DMS153 (cell line): ENCODE results near the gene SLC7A9.
"Not testable (repeated sequence)": the region's sequence is repeated elsewhere in the genome, so short reads cannot be mapped to it uniquely, and the experiment has no call there.

ENCODE experiments used
- DNase-seq: peaks from one replicate; lab custom pipeline; 2025; lab: John Stamatoyannopoulos, UW

SLC7A9 gene

DNA sequence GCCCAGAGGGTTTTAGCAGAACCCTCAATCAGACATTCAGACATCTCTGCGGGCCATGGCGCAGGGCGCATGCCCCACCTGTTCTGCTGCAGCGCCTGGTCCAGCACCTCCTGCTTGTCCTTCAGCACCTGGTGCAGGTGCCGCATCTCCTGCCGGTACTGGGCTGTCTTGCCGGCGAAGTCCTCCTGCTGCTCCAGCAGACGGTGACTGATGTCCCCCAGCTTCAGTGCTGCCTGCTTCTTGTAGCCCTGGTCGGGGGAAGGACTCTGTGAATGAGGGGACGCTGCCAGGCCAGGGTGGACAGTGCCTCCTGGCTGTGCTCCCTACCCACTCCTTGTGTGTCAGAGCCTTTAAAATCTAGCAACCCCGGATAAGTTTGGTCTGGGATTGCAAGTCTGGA is 12.2 kb upstream of the SLC7A9 start:
- DNase-seq, result no peak

DNA sequence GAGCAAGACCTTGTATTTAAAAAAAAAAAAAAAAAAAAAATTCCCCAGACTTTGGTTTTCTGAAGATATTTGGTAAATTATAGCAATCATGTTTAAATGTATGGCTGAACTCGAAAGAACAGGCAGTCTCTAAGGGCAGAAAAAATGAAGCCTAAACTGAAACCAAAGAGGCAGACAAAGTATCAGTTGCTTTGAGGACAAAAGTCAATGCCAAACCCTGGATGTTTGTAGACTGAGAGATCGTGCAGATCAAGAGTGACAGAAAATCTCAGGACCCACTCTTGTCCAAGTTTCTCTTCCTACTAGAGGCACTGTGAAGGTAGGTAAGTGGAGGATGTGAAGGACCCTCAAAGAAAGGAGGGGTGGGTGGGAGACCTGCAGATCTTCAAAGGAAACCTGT is 11.1 kb upstream of the SLC7A9 start:
- no peak for DNase-seq

DNA sequence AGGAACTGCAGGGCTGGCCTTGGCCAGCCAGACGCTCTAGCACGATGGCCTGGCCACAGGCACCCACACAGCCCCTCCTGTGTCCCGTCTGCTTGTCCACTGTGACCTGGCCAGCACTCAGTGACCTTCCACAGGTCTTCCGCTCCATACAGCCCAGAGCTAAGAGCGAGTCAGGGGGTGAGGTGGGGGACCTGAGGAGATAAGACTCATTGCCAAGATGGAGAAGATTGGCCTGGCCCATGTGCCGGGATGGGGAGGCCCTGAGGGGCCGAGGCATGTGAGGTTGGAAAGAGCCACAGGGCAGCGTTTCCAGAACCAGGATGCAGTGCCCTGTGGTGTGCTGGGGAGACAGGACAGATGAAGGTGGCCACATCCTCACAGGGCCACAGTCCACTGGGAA is 10.2 kb upstream of the SLC7A9 start:
- no peak for DNase-seq

DNA sequence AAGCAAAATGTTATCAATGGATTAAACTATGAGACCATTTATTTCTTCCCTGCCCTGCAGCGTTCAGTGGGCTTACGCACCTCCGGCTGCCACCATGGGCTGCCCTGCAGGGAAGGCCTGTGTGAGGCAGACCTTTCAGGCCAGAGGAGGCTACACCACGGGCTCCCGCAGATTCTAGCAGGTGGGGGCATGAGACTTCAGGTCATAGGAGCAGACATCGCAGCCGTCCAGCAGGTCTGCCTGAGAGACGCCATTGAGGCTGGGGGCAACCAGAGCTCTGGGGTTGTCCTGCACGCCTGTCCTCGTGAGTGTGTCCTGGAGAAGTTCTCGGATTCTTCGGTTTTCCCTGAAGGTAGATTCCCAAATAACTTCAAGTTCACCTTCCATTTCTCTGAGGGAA is 9.4 kb upstream of the SLC7A9 start:
- DNase-seq, result no peak

DNA sequence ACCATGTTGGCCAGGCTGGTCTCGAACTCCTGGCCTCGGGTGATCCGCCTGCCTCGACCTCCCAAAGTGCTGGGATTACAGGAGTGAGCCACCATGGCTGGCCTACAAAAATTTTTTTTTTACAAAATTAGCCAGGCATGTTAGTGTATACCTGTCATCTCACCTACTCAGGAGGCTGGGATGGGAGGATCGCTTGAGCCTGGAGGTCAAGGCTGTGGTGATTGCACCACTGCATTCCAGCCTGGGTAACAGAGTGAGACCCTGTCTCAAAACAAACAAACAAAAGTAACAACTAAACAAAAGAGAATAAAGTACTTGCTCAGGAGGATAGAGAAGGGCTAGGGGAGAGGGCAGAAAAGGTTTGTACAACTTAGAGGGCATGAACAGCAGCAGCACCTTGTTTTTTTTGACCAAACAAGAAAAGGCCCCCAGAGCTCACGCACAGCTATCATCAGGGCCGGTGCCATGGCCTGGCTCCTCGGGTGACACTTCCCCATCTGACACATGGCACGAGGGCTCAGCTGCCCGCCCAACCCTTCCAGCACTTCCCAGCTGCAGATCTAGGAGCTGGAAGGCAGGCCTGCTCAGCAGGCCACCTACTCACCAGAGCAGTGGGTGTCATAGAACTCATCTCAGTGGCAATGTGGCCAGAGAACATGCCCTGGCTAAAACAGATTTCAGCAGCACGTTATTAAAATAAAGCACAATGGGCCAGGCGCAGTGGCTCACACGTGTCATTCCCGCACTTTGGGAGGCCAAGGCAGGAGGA is 8.6 kb upstream of the SLC7A9 start:
- DNase-seq, result no peak

DNA sequence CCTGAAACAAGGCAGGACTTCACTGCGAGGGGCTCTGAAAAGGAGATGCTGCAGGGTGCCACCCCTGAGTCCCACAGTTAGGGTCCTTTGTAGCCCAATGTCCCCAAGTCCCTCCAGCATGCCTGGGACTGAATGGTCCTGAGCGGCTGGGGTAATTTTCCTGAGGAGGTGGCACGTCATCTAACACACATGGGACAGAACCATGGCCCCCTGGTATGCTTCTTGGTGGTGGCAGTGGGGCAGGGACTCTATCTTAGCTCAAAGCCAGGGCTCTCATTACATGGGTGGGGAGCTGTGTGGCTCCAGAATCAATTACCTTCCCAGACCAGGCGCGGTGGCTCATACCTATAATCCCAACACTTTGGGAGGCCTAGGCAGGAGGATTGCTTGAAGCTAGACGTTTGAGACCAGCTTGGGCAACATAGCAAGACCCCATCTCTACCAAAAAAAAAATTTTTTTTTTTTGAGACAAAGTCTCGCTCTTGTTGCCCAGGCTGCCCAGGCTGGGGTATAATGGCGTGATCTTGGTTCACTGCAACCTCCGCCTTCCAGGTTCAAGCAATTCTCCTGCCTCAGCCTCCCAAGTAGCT is 7.9 kb upstream of the SLC7A9 start:
- no peak for DNase-seq

DNA sequence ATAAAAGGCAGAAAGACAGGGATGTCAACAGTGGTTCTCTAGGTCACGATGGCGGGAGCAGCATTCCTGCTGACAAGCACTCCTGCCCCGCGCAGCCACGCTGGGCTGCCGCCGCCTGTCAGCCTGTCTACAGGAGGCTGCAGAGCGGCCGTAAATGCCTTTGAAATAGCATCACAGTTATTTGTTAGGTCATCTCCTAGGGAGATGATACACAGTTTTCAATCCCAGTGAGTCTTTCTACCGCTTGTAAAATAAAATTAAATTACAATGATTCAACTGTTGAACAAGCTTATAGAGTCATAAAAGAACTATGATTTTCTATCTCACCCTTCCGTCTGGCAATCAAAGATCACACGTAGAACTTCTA is 7.3 kb upstream of the SLC7A9 start:
- DNase-seq, result no peak

DNA sequence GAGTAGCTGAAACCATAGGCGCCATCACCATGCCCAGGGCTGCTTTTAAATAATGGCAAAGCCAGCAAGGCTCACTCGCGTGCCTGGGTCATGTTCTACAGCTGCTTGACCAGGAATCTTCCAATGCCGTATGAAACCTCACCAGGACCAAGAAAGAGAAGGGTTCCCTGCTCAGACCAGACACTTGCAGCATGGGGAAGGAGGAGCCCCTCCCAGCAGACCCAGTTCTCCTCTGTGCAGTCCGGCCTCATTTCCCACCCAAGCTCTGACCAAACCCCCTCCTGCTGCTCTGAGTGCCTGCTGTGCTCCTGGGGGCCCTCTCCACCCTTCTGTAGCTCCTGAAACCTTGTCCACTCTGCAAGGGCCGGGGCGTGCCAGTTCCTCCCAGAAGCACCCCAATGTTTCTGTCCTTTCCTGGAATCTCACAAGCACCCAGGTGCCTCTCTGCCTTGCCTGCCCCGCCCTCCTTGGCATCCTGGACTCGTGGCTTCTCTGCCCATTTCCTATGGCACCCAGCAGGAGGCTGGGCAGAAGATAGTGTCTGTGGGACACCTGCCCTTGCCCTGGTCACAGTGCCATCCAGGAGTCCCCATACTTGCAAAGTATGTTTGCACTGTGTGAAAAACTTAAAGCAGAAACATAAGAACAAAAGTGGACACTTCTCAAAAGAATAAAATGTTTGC is 6.8 kb upstream of the SLC7A9 start:
- DNase-seq, result no peak

DNA sequence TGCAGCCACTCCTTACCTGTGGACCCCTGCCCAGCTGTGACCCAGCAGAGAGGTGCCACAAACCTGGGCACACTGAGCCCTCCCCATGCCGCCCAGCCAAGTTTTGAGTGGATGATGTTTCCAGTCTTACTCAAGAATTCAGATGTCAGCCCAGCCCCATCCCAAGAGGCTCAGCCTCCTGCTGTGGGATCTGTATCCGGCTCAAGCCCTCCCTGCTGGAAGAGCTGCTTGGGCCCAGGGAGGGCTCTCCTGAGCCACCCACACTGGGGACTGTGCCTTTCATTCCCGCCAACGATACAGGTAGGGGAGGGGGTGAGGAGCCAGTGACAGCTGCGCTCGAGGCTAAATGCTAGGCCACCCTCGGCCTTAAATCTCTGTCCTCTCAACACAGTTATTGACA is 5.9 kb upstream of the SLC7A9 start:
- DNase-seq, result no peak

DNA sequence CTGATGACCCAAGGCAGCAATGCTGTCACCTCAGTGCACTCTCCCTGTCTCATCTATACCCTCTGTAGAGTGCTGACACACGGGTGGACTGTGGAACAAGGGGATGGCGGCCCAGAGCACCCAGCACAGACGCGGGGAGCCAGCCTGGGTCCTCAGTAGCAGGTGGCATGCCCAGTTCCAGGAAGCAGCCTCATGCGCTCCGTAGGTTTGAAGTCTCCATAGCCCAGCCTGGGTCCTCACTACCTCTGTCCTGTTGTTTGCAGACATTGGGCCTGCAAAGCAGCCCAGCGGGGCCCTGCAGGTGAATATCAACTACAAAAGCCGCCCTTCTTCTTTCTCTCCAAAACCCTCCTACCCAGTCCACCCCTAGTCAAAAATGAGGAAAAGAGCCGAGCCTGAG is 5.0 kb upstream of the SLC7A9 start:
- DNase-seq, result no peak

DNA sequence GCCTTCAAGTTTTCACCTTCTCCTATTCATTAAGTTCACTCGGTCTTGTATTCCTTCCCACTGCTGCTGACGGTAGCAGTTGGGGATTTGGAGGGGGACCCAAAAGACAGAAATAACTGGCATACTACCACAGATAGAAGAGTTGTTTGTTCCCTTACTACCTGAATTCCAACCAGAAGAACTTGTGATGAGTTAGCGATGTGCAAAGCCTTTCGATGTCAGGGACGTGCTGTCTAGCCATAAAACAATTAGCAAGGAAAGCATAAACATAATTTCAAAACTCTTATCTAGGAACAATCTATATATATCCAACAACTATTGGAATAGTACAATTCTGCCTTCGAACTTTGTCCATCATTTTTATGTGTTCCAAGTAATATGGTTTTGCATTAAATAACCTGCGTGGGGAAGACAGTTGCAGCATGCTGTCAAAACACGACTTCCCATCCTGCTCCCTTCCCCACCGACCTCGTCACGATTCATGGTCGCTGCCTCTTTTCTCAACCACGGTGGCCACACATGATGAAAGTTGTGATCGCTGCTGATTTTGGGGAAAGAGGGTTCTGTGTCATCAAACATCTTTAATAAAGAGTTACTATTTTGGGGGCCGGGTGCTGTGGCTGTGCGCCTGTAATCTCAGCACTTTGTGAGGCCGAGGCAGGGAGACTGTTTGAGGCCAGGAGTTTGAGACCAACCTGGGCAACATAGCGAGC is 3.8 kb upstream of the SLC7A9 start:
- no peak for DNase-seq

DNA sequence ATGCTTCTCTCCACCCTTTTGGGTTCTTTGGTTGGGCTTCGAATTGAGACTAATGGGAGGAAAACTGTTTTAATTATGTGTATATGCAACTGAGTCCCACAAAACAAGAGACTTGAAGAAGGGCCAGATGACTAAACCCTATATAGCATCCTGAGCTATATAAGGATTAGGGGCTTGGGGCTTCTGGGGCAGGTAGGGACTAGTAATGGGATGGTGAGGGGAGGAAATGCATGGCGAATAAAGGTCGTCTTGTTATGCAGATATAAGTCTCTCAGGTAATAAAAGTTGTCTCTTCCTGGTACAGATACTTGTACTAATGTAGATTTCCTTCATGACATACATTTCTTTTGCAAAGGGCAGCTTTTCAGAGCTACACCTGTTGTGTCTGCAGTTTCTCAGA is 2.8 kb upstream of the SLC7A9 start:
- no peak for DNase-seq

DNA sequence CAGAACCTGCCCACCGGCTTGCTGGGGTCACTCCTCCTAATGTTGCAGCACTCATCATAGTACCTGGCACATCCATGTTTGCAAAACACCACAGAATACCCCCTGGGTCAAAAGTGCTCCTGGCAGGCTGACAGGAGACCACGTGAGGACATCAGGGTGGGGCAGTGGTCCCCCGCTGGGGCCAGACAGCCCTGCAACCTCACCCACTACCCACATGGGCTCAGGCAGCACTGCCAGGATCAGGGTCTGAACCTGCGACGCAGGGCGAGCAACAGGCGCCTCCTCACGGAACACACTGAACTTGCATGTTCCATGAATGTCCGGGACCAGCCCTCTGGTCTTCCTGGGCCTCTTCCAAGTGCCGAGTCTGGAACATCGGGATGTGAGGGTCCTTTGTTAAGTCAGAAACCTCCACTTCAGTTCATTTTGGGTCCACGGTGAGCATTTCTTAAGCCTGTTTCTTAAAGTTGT is 1.4 kb upstream of the SLC7A9 start:
- no peak for DNase-seq

DNA sequence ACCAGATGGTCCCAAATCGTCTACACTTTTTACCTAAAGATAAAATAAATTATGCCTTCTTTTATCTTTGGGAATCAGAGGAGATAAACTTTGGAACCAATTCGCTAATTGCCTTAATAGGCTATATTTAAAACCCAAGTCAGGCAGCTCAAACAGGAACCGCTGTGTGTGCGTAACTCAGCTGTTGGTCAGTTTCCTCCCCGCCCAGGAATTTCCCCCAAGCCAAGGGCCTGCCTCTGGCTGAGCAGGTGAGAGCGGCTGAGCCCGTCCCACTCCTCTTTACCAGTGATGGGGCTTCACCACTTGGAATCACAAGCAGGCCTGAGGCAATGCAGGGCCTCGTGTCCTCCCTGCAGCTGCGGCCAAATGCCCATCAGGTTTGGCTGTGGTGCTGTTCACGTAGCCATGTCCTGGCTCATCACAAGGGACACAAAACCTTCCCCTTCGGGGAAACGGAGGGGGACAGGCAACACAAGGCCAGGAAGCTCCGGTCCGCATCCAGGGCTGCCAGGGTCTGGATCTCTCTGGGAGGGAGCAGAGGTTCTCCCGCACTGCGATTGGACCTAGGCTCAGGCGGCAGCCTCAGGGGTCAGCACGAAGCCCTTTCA is 503 bp upstream of the SLC7A9 start:
- DNase-seq, result no peak

DNA sequence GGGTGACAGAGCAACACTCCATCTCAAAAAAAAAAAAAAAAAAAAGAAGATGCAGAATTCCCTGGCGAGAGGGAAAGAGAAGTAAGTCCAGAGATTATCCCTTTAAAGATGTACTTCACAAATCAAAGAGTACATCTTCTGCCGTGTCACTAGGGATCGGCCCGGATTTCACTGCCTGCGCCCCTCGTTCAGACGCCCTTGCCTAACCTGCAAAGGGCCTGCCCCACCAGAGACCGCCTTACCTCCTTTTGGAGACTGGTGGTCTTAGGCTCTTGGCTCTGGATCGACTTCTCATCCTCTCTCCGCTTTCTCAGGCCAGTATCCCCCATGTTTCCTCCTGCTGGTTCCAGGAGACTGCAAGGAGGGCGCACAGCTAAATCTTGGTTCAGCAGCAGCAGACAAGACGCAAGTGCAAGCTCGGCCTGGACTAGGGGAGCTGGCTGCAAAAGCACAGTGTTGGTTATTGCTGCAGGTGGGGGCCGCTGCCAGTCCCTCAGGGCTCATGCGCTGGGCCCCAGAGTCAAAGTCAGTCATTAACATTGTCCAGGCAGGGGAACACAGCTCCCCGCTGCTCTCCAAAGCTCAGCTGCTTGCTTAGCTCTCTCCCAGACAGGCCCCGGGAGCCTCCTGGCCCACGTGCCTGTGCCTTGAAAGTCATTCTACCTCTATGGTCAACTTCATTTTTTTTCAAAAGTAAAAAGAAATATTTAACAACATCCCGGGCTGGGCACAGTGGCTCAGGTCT is 1.2 kb downstream of the SLC7A9 start:
- DNase-seq, result no peak

DNA sequence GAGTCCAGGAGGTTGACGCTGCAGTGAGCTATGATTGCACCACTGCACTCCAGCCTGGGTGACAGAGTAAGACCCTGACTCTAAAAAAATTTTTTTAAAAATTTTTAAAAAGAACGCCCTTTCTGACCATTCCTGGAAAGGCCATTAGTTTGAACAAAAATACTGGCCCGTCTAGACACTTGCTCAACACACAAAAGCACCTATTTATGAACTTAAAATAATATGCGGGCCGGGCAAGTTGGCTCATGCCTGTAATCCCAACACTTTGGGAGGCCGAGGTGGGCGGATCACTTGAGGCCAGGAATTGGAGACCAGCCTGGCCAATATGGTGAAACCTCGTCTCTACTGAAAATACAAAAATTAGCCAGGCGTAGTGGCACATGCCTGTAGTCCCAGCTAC is 2.1 kb downstream of the SLC7A9 start:
- DNase-seq, result not testable (repeated sequence)

DNA sequence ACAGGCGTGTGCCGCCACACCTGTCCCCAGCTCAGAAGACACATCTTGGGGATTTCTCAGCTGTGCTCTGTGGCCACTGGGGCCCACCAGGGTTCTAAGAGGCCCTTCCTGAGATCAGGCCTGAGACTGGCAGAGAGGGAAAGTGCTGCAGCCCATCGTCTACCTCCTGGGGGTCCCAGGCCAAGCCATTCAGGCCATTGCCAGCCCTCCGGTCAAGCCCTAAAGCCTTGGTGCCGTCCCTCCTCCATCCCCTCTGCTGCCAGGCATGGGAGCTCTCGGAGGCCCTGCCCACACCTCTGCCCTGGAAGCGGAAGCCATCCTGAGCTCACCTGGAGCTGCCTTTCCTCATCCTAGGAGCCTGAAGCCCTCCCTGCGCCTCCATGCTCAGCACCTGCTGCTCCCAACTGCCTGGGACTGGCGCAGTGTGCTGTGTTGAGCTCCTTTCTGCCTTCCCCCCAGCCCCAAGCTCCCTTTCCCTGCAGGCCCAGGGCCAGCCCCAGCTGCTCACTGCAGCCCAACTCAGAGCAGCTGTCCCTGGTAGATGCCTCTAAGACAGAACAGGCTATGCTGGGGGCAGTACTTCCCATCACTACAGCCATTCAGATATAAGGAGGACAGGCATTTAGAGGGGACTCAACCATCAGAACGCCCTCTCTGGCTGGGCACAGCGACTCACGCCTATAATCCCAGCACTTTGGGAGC is 2.9 kb downstream of the SLC7A9 start:
- no peak for DNase-seq

DNA sequence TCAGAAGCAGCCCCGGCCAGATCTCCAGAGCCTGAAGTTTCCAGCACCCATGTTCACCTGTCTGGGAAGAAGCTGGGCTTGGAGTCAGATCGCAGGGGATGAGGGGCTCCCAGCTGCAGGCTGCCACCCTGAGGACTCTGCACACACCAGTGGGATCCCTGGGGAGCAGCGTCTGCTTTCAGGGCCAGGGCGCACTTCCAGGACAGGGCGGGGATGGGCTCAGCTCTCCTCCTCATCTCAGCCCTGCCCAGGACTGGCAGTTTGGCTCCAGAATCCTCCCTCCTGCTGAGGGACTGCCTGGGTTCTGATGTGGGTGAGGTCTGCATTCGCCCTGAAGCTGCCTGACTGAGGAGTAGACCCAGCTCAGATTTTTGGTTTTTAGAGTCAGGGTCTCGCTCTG is 3.5 kb downstream of the SLC7A9 start:
- DNase-seq, result no peak

DNA sequence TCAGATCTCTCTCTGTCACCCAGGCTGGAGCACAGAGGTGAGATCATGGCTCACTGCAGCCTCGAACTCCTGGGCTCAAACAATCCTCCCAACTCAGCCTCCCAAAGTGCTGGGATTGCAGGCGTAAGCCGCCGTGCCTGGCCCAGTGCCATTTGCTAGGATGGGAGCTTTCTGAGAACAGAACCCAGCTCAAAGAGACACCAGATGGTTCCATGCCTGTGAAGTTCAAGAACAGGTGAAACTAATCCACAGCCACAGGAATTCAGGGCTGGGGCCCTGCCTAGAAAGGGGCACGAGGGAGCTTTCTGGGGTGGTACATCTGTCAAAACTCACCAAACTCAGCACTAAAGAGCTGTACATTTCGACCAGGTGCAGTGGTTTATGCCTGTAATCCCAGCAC is 4.2 kb downstream of the SLC7A9 start:
- no peak for DNase-seq

DNA sequence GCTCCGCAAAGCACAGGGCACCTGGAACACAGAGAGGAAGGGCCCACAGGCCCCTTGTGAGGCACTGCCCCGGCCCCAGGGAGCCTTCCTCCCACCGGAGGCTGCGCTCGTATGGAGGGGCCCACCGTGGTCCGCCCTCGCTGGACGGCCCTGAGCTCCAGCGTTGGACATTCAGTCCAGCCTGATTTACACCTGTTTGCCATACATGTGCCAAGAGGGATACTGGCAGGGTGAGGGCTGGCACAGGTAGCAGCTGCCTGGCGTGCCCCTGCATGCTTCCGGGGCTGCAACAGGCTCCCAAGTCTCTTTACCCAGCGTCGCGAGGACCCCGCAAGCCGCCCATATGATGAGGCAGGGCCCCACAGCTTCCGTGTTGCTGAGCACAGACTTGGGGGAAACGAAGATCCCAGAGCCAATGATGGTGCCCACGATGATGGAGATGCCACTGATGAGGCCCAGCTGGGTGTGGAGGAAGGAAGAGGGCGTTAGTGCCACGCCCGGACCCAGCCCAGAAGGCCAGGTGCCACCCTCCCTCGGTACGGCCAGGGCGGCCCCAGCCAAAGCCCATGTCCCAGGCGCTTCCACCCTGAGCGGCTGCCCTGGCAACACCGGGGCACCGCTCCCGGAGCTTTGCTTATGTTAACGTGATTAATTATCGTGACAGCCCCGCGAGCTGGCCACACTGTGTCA is 5.1 kb downstream of the SLC7A9 start:
- DNase-seq, result no peak
